ENCODE data around the gene MTG1.

DNA sequence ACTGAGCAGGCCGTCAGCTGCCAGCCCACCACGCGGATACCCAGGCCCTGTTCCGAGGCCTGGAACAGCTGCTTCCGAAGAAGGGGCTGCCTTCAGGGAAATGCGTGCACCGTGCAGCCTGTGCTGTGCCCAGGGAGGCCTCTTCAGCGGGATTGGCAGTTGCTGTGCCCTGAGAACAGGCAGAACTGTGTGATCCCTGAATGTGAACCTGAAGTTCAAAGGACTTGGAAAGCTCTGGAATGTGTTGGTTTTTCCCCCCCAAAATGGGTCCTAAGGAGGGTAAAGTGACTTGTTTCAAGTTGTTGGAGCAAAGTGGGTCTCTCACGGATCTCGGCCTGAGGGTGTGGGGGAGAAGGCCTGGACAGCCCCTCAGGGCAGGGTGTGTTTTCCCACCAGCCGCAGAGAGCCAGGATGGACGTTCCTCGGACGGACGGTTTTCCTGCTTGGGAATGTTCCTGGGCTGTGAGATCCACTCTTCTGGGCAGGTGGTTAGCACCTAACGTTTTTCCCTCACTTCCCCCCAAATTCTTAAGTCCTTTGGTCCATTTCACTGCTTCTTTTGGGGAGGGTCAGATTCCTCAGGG is 28.4 kb downstream of the MTG1 start:
- TF ChIP-seq, protein P1, sequence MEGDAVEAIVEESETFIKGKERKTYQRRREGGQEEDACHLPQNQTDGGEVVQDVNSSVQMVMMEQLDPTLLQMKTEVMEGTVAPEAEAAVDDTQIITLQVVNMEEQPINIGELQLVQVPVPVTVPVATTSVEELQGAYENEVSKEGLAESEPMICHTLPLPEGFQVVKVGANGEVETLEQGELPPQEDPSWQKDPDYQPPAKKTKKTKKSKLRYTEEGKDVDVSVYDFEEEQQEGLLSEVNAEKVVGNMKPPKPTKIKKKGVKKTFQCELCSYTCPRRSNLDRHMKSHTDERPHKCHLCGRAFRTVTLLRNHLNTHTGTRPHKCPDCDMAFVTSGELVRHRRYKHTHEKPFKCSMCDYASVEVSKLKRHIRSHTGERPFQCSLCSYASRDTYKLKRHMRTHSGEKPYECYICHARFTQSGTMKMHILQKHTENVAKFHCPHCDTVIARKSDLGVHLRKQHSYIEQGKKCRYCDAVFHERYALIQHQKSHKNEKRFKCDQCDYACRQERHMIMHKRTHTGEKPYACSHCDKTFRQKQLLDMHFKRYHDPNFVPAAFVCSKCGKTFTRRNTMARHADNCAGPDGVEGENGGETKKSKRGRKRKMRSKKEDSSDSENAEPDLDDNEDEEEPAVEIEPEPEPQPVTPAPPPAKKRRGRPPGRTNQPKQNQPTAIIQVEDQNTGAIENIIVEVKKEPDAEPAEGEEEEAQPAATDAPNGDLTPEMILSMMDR (IDR thresholded peaks at IDR 0.05), result no peak
- TF ChIP-seq POLR2A (IDR thresholded peaks at IDR 0.05), result no peak
